Neural cell (in vitro differentiated cells): ENCODE results near the gene PRPSAP1. TPM values are rescaled to one million over a fixed set of nuclear protein-coding genes. Genes with fewer than 3 reads are reported as not detected.

Experiments used
- H2AFZ ChIP-seq: fragments of 200-600, 300-800 bp; sonication (generic), shearing (Covaris generic); 2 replicates; pipeline ENCODE4 v1.6.0; 2014; ENCODE audit warnings: low read depth, mild to moderate bottlenecking, antibody characterized with exemption, low read length, moderate library complexity
- H3F3A ChIP-seq: fragments of 200-600 bp; shearing (Covaris generic); 2 replicates; pipeline ENCODE4 v1.6.1; 2016; ENCODE audit warnings: mild to moderate bottlenecking, moderate library complexity, mixed read lengths, antibody characterized with exemption, low read length; ENCODE audit not compliant: insufficient read depth, poor library complexity, severe bottlenecking
- H3K27ac ChIP-seq: fragments of 200-600, 300-800 bp; sonication (generic), shearing (Covaris generic); 2 replicates; pipeline ENCODE4 v1.5.1; 2014; ENCODE audit warnings: mild to moderate bottlenecking, low read length, moderate library complexity
- H3K27me3 ChIP-seq: fragments of 300-800, 200-600 bp; sonication (generic), shearing (Covaris generic); 2 replicates; pipeline ENCODE4 v1.6.0; 2014; ENCODE audit warnings: mild to moderate bottlenecking, low read depth, low read length, moderate library complexity; ENCODE audit not compliant: insufficient read depth
- H3K36me3 ChIP-seq: fragments of 300-800, 200-600 bp; sonication (generic), shearing (Covaris generic); 2 replicates; pipeline ENCODE4 v1.5.1; 2014; ENCODE audit warnings: mild to moderate bottlenecking, antibody characterized with exemption, low read length, moderate library complexity; ENCODE audit not compliant: insufficient read depth
- H3K4me2 ChIP-seq: fragments of 300-800, 200-600 bp; sonication (generic), shearing (Covaris generic); 2 replicates; pipeline ENCODE4 v1.6.0; 2014; ENCODE audit warnings: mild to moderate bottlenecking, low read length
- H3K4me3 ChIP-seq: fragments of 300-800, 200-600 bp; sonication (generic), shearing (Covaris generic); 2 replicates; pipeline ENCODE4 v1.5.1; 2014; ENCODE audit warnings: mild to moderate bottlenecking, low read length, moderate library complexity
- H3K79me2 ChIP-seq: fragments of 200-600 bp; shearing (Covaris generic); replicated peaks from 2 replicates; pipeline ENCODE4 v1.6.0; 2014; ENCODE audit warnings: mild to moderate bottlenecking, low read length, moderate library complexity; ENCODE audit not compliant: insufficient read depth
- H3K9ac ChIP-seq: fragments of 300-800, 200-600 bp; sonication (generic), shearing (Covaris generic); 2 replicates; pipeline ENCODE4 v1.6.1; 2016; ENCODE audit warnings: mild to moderate bottlenecking, low read length, mixed read lengths
- H3K9me2 ChIP-seq: fragments of 200-600 bp; shearing (Covaris generic); 2 replicates; pipeline ENCODE4 v1.6.1; 2016; ENCODE audit warnings: mild to moderate bottlenecking, low read length, mixed read lengths; ENCODE audit not compliant: insufficient read depth
- H3K9me3 ChIP-seq: fragments of 200-600, 300-800 bp; sonication (generic), shearing (Covaris generic); 2 replicates; pipeline ENCODE4 v1.6.1; 2016; ENCODE audit warnings: mild to moderate bottlenecking, mixed run types, low read length, moderate library complexity, mixed read lengths
- H4K20me1 ChIP-seq: fragments of 200-600 bp; shearing (Covaris generic); 2 replicates; pipeline ENCODE4 v1.6.1; 2016; ENCODE audit warnings: mild to moderate bottlenecking, mixed run types; ENCODE audit not compliant: insufficient read depth
- CTCF ChIP-seq: fragments of 450-650 bp; IDR thresholded peaks from 2 replicates; pipeline ENCODE4 v1.5.1; 2014; ENCODE audit warnings: antibody characterized with exemption, mild to moderate bottlenecking, moderate library complexity; ENCODE audit not compliant: poor library complexity, severe bottlenecking
- EP300 ChIP-seq: fragments of 450-650 bp; conservative IDR thresholded peaks from 2 replicates; pipeline ENCODE4 v1.6.1; 2014; ENCODE audit warnings: antibody characterized with exemption, mild to moderate bottlenecking, moderate library complexity; ENCODE audit not compliant: poor library complexity, severe bottlenecking
- EZH2 ChIP-seq: fragments of 200-600, 300-800 bp; shearing (Covaris generic), sonication (generic); IDR thresholded peaks from 2 replicates; pipeline ENCODE4 v1.6.1; 2014; ENCODE audit warnings: antibody characterized with exemption, low read length, borderline replicate concordance, mild to moderate bottlenecking; ENCODE audit not compliant: insufficient read depth, poor library complexity, severe bottlenecking
- MXI1 ChIP-seq: fragments of 450-650 bp; conservative IDR thresholded peaks from 2 replicates; pipeline ENCODE4 v1.6.1; 2014; ENCODE audit warnings: antibody characterized with exemption, mild to moderate bottlenecking; ENCODE audit not compliant: poor library complexity, severe bottlenecking
- POLR2AphosphoS5 ChIP-seq: IDR thresholded peaks from 2 replicates; pipeline ENCODE4 v1.6.1; 2012
- RAD21 ChIP-seq: fragments of 450-650 bp; conservative IDR thresholded peaks from 2 replicates; pipeline ENCODE4 v1.6.1; 2014; ENCODE audit warnings: antibody characterized with exemption, mild to moderate bottlenecking, moderate library complexity
- REST ChIP-seq: IDR thresholded peaks from 2 replicates; pipeline ENCODE4 v1.6.1; 2012; ENCODE audit warnings: borderline replicate concordance
- SMC3 ChIP-seq: fragments of 450-650 bp; conservative IDR thresholded peaks from 2 replicates; pipeline ENCODE4 v1.6.1; 2014; ENCODE audit warnings: antibody characterized with exemption, mild to moderate bottlenecking, moderate library complexity; ENCODE audit not compliant: poor library complexity
- TAF1 ChIP-seq: IDR thresholded peaks from 2 replicates; pipeline ENCODE4 v1.6.1; 2012; ENCODE audit warnings: low read depth
- polyA plus RNA-seq: library from polyadenylated mRNA; depleted of rRNA; stranded (reverse); fragments of >200 nt; gene quantifications from 2 replicates; pipeline ENCODE4 v1.2.3, GENCODE V29; 2014

Gene PRPSAP1
- polyA plus RNA-seq, 1 donor from 2014 or later, result 73.8 TPM

- H3K4me2 ChIP-seq, result no peak overlapping the region
- H3K9me3 ChIP-seq, result no peaks in the 10 kb centered on the region
- no peaks in the 10 kb centered on the region for H3K27me3 ChIP-seq
- H3K4me3 ChIP-seq, result no peak overlapping the region
- H3K9me2 ChIP-seq, result no peaks in the 10 kb centered on the region
- TF ChIP-seq EP300 (no peak), RAD21 (no peak), EZH2 (no peak), TAF1 (no peak), SMC3 (no peak), REST (no peak), CTCF (no peak), MXI1 (no peak), POLR2AphosphoS5 (no peak)
- H3K79me2 ChIP-seq, result no peaks in the 10 kb centered on the region
- no peaks in the 10 kb centered on the region for H3K36me3 ChIP-seq
- no peak overlapping the region for H3K9ac ChIP-seq
- H4K20me1 ChIP-seq, result no peaks in the 10 kb centered on the region
- H3F3A ChIP-seq, result no peaks in the 10 kb centered on the region
- H3K27ac ChIP-seq, result no peak overlapping the region
- no peak overlapping the region for H2AFZ ChIP-seq
Observed at GRCh38 chr17:76296889-76297288, 56.8 kb downstream of the PRPSAP1 start.

- Histone ChIP-seq H3K27ac (no peak overlapping the region), H3K9ac (no peak overlapping the region), H3K27me3 (no peaks in the 10 kb centered on the region), H3K79me2 (no peaks in the 10 kb centered on the region), H3F3A (no peaks in the 10 kb centered on the region), H3K4me2 (no peak overlapping the region), H3K4me3 (no peak overlapping the region), H2AFZ (no peak overlapping the region), H3K9me3 (no peaks in the 10 kb centered on the region), H4K20me1 (no peaks in the 10 kb centered on the region), H3K9me2 (no peaks in the 10 kb centered on the region), H3K36me3 (no peaks in the 10 kb centered on the region)
- TF ChIP-seq EZH2 (no peak), CTCF (no peak), REST (no peak), MXI1 (no peak), TAF1 (no peak), POLR2AphosphoS5 (no peak), SMC3 (no peak), EP300 (no peak), RAD21 (no peak)
Observed at GRCh38 chr17:76296186-76296585, 57.5 kb downstream of the PRPSAP1 start.
